Mesothelial cell of epicardium (in vitro differentiated cells): ENCODE data around the gene MFAP1. TPM values are rescaled to one million over a fixed set of nuclear protein-coding genes. Genes with fewer than 3 reads are reported as not detected.
A peak's percentile ranks its signal among the peaks of the same experiment; 100 is the strongest.

Experiments used
- DNase-seq, 2 experiments: peaks; one replicate each; pipeline ENCODE4 v3.0.0; 2021; ENCODE audit warnings: low spot score in 2 of 2; ENCODE audit not compliant: unreplicated experiment in 2 of 2
- H3K27ac Mint-ChIP-seq: 2 replicates; pipeline ENCODE4 v1.8.0; 2021; ENCODE audit warnings: mixed read lengths
- H3K27me3 Mint-ChIP-seq: 2 replicates; pipeline ENCODE4 v1.8.0; 2021; ENCODE audit warnings: low read depth, mixed read lengths
- H3K36me3 Mint-ChIP-seq: 2 replicates; pipeline ENCODE4 v1.8.0; 2021; ENCODE audit warnings: mixed read lengths
- H3K4me1 Mint-ChIP-seq: 2 replicates; pipeline ENCODE4 v1.8.0; 2021; ENCODE audit warnings: mixed read lengths
- H3K4me3 Mint-ChIP-seq: 2 replicates; pipeline ENCODE4 v1.8.0; 2021; ENCODE audit warnings: mild to moderate bottlenecking, moderate library complexity, mixed read lengths
- H3K9me3 Mint-ChIP-seq: 2 replicates; pipeline ENCODE4 v1.8.0; 2021; ENCODE audit warnings: mixed read lengths
- total RNA-seq: library from RNA; stranded (reverse); gene quantifications from 3 replicates; pipeline ENCODE4 v1.2.1, GENCODE V29; 2021
- TF ChIP-seq, protein P1 (sequence below): fragments of 200-600 bp; sonication (generic); IDR thresholded peaks from one replicate; pipeline ENCODE4 v1.5.0; 2021; ENCODE audit warnings: antibody characterized with exemption; ENCODE audit not compliant: unreplicated experiment

Gene MFAP1
- total RNA-seq, 1 donor from 2014 or later, result 31.2 TPM

DNA sequence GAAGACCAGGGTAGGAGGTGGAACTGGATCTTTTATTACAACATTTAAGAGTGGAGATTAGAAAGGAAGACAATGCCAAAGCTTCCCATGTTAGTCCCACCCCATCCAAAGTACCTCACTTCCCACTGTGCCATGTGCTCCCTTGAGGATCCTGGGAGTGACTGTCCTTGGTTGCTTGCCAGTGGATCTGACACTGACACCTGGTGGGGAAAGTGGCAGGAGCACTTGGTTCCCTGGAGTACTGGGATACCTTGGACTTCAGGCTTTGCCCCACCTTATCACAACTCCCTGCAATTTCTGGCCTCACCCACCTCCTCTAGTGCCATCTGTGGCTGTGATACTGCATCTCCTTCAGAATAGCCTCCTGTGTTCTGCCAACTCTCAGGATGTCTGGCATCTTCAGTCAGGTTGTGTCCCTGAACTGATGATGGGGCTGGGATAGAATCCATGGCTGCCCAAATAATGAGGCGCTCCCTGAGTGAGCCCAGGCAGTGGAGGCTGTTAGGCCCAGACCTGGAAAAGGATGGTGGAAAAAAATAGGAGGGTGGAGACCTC, 49.0 kb downstream of the MFAP1 start:
- H3K27me3 Mint-ChIP-seq, result peaks cover 6% of the 10 kb centered on the region
- H3K4me1 Mint-ChIP-seq, result peaks cover 9% of the 10 kb centered on the region
- H3K36me3 Mint-ChIP-seq, result peaks cover 16% of the 10 kb centered on the region
- DNase-seq, result no peak
- H3K27ac Mint-ChIP-seq, result peak overlapping the region; percentile 23
- TF ChIP-seq, protein P1, sequence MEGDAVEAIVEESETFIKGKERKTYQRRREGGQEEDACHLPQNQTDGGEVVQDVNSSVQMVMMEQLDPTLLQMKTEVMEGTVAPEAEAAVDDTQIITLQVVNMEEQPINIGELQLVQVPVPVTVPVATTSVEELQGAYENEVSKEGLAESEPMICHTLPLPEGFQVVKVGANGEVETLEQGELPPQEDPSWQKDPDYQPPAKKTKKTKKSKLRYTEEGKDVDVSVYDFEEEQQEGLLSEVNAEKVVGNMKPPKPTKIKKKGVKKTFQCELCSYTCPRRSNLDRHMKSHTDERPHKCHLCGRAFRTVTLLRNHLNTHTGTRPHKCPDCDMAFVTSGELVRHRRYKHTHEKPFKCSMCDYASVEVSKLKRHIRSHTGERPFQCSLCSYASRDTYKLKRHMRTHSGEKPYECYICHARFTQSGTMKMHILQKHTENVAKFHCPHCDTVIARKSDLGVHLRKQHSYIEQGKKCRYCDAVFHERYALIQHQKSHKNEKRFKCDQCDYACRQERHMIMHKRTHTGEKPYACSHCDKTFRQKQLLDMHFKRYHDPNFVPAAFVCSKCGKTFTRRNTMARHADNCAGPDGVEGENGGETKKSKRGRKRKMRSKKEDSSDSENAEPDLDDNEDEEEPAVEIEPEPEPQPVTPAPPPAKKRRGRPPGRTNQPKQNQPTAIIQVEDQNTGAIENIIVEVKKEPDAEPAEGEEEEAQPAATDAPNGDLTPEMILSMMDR, result no peak
- H3K4me3 Mint-ChIP-seq, result peak overlapping the region; percentile 78
- H3K9me3 Mint-ChIP-seq, result no peaks in the 10 kb centered on the region

DNA sequence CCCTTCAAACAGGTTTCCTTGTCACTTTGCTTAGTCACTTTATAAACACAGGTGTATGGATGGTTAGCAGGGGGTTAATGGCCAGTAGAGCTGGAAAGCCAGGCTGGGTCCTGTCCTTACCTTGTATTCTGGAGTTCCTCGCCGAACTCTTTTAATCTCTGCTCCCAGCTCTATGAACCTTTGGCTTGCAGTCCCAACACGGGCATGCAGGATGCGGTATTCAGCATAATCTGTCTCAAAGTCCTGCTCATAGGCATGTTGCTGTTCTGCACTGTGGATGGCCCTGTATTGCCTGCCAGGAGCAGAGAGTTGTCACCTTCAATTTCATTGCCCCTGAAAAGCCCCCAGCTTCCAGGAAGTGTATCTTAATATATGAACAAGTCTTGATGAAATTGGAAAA, 50.4 kb downstream of the MFAP1 start:
- H3K27ac Mint-ChIP-seq, result peak overlapping the region; percentile 9
- peaks cover 9% of the 10 kb centered on the region for H3K4me1 Mint-ChIP-seq
- TF ChIP-seq, protein P1, result no peak
- H3K4me3 Mint-ChIP-seq, result no peak overlapping the region
- peaks cover 6% of the 10 kb centered on the region for H3K27me3 Mint-ChIP-seq
- H3K36me3 Mint-ChIP-seq, result peaks cover 27% of the 10 kb centered on the region
- no peak for DNase-seq
- no peaks in the 10 kb centered on the region for H3K9me3 Mint-ChIP-seq

DNA sequence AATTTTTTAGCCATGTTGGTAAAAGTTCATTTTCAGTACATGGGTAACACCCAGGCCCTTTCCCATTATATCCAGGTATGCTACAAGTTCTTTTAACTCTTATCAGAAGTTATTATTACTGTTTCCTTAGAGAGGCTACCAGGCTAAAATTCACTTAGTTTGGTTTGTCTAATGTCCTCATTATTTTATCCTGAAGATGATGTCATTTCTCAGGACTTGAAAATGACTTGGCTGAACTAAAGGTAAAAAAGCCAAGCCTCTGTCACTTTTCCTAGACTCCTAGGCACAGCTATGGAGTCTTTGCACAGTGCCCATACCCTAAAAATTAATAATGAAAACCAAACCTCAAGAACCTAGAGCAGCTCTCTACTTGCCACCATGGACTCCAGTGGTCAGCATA, 51.9 kb downstream of the MFAP1 start:
- H3K36me3 Mint-ChIP-seq, result peaks cover 36% of the 10 kb centered on the region
- no peak overlapping the region for H3K4me3 Mint-ChIP-seq
- TF ChIP-seq, protein P1, result no peak
- no peaks in the 10 kb centered on the region for H3K9me3 Mint-ChIP-seq
- DNase-seq, result no peak
- H3K27me3 Mint-ChIP-seq, result peaks cover 6% of the 10 kb centered on the region
- H3K27ac Mint-ChIP-seq, result no peak overlapping the region
- H3K4me1 Mint-ChIP-seq, result peaks cover 9% of the 10 kb centered on the region

DNA sequence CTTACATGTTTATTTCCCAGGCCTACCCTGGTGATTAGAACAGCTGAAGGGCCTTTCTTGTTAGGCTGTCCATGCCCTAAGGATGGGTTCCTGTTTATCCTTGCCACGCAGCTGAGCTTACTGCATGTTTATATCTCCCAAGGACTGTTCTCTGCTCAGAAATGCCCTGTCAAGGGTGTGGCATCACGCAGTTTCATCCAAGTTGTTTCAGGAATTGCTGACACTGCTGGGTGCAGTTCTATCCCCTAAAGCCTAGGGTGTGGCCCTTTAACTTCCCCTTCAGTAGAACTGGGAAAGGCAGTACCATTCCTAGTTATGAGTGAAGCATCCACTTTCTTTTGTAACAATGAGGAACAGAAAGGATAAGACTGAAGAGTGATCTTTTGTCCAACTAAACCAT, 52.7 kb downstream of the MFAP1 start:
- H3K9me3 Mint-ChIP-seq, result no peaks in the 10 kb centered on the region
- H3K27ac Mint-ChIP-seq, result no peak overlapping the region
- no peak for DNase-seq
- H3K27me3 Mint-ChIP-seq, result no peaks in the 10 kb centered on the region
- H3K4me3 Mint-ChIP-seq, result no peak overlapping the region
- peaks cover 3% of the 10 kb centered on the region for H3K4me1 Mint-ChIP-seq
- peaks cover 37% of the 10 kb centered on the region for H3K36me3 Mint-ChIP-seq
- TF ChIP-seq, protein P1, result no peak

DNA sequence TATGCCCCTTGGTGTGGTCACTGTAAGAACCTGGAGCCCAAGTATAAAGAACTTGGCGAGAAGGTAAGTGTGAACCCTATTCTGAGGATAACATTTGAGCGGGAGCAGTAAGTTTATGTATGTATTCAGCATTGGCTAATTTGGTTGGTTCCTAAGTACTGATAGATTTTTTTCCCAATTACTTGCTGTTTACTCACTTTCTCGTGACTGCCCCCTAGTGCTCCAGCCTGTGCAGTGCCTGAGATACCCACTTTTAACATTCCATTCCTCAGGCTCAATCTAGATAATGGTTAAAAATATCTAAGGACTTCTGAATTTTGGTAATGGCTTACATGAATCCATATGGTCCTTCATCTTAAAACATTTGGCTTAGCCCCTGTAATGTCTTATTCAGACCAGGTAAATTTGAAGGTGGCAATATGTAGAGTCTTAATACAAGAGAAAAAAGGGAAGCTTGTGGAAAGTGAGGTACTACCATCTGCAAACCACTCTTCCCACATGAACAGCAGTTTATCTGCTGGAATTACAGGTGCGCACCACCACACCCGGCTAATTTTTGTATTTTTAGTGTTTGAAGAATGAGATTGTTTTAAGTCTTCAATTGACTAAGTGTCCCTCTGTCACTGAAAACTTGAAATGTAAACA, 54.8 kb downstream of the MFAP1 start:
- Mint-ChIP-seq H3K9me3 (no peaks in the 10 kb centered on the region), H3K4me3 (no peak overlapping the region), H3K27ac (no peak overlapping the region), H3K36me3 (peaks cover 49% of the 10 kb centered on the region), H3K4me1 (no peaks in the 10 kb centered on the region), H3K27me3 (no peaks in the 10 kb centered on the region)
- TF ChIP-seq, protein P1, result peak; percentile 78
- DNase-seq, result peak; percentile 30 to 59
